Measurements from ENCODE around the gene ZNF70.
"Not testable (repeated sequence)": the region's sequence is repeated elsewhere in the genome, so short reads cannot be mapped to it uniquely, and the experiment has no call there.

Gene ZNF70

DNA sequence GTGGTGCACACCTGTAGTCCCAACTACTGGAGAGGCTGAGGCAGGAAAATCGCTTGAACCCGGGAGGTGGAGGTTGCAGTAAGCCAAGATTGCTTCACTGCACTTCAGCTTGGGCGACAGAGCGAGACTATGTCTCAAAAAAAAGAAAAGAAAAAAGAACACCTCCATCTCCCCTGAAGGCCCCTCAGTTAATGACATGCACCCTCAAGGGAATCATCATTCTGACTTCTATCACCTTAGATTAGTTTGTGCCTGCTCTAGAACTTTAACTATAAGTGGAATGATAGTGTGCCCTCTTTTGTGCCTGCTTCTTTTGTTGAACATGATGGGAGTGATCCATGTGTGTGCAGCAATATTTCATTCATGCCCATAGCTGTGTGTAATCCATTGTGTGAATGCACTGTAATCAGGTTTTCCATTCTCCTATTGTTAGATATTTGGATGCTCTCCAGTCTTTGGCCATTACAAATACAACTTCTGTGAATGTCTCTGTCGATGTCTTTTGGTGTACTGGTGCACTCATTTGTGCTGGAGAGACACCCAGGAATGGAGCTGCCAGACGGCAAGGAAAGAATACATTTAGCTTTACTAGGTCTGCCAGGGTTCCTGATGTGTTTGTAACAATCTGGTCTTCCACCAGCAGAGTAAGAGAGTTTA is 4.2 kb upstream of the ZNF70 start:
- no peak for DNase-seq

DNA sequence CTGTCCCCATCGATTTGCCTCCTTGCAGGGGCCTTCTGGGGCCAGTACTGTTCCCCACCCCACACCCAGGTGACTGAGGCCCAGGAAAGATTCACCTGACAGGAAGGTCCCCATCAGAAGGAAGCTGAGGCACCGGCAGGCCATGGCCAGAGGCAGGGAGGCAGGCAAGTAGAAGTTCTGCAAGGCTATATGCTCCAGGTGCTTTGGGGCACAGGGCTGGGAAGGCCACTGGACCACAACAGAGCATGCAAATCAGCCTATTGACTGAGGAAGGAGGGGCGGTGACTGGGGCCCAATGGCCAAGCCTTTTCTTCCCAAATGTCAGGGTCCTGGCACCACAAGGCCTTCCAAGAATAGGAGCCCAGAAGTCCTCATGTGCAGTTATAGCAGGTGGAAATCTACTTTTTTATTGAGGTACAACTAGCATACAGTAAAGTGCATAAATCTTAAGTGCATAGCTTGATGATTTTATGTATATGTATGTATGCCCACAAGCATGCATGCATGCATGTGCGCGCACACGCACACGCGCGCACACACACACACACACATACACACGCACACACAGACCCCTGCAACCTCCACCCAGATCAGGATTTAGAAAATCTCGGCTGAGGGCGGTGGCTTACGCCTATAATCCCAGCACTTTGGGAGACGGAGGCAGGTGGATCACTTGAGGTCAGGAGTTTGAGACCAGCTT is 3.5 kb upstream of the ZNF70 start, which contains the start of gene VPREB3:
TSS of gene VPREB3 (minus strand) at position 206 of the 700 bp plus-strand sequence. CDS start at position 144, 62 bp downstream.
- no peak for DNase-seq

DNA sequence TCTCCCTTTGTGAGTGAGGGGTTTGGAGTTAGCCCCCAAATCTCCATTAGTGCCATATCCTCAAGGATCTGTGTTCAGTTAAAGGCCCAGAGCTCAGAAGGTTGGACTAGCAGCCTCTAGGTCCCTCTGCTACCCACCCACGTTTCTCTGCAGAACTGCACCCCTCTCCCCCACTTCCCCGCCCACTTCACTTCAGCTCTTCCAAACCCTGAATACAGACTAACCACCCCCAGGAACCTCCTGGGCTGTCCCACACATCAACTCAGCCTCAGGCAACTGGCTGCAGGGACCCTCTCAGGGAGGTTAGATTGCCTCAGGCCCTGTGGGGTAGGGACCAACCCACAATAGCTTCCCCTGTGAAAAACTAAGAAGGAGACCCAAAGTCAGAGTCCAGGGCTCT is 2.5 kb upstream of the ZNF70 start:
- no peak for DNase-seq

DNA sequence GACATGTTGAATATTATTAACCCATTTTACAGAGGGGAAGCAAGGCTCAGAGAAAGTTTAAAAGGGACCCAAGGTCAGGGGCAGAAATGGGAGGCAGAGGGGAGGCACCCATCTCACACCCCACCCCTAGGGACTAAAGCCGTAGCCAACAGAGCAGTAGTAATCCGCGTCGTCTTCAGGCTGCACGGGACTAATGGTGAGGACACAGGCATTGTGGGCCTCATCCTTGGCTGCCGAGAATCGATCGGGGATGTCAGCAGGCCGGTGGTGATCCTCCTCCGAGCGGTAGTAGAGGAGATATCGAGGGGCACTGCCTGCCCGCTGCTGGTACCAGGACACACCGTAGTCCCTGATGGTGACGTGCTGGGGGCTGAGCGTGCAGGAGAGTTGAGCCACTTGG is 1.8 kb upstream of the ZNF70 start:
- DNase-seq, result peak; percentile 16

DNA sequence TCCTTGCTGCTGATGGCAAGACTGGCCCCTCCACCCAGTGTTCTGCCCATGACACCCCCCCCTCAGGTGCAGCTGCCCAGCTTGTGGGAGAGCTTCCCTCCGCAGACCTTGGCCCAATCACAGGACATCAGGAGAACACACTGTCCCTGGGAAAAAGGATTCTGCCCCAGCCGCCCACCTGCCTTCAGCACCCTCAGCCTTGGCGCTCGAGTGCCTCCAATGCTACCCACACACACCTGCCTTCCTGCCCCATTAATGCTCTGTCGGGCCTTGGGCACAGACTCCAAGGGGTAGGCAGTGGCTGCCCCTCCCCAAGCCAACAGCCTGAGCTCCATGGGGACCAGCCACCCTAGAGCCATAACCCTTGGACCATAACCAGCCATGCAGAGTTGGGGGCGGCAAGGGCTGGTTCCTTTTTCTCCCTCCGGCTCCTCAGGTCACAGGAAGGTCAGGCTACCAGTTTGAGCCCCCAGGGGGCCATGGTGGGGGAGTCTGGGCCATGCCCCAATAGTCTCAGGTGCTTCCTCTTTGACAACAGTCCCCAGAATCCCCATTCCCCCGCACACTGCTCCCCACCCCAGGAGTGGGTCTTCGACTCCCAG is 1.3 kb upstream of the ZNF70 start:
- DNase-seq, result peak; percentile 78

DNA sequence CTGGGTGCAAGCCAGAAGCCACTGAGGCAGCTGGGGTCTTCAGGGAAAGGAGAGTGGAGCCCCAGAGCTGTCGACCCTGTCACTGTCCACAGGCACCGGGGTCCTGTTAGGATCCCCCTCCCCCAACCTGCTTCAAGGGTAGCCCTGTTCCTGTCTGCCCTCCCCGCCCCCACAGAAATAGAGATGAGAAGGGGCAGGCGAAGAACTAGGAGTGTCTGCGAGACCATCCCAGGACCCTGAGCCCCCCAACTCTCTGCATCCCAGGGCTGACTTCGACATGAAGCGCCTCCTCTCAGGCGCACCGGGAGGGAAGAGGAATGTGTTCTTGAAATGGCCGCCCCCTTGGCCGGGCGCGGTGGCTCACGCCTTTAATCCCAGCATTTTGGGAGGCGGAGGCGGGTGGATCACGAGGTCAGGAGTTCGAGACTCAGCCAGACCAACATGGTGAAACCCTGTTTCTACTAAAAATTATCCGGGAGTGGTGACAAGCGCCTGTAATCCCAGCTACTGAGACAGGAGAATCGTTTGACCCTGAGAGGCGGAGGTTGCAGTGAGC is 607 bp upstream of the ZNF70 start:
- no peak for DNase-seq

DNA sequence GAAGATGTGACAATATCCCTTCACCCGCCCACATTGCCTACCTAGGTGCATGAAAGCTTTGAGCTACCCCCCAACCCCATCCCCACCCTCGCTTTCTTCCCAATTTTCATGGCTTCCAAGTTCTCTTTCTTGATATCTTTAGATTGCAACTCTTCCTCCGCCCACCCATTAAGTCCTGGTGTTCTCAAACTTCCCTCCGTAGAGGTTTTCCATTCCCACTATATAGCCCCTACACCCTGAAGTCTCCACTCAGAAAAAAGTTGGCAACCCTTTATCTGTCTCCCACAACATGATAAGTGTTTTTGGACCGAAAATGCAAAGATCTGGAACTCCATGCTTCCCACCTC is 572 bp downstream of the ZNF70 start:
- DNase-seq, result no peak

DNA sequence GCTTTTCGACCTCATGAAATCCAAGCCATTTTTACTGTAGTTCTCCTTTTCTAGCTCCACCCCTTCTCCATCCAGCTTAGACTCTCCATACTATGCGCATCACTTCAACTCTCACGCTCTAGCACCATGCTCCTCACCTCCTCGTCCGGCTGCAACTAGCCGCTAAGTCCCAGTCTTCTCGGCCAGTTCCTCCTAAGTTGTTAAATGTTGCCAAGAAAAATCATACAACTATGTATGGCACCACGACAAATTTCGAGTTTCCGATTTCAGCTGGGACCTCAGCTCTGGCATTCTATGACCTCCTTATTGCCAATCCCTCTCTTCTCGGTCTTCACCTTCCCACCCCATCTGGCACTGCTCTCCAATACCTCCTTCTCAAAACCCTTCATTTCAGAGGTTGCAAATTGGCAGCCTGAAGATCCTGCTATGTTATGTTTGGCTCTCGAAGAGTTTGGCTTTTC is 1.0 kb downstream of the ZNF70 start:
- no peak for DNase-seq

DNA sequence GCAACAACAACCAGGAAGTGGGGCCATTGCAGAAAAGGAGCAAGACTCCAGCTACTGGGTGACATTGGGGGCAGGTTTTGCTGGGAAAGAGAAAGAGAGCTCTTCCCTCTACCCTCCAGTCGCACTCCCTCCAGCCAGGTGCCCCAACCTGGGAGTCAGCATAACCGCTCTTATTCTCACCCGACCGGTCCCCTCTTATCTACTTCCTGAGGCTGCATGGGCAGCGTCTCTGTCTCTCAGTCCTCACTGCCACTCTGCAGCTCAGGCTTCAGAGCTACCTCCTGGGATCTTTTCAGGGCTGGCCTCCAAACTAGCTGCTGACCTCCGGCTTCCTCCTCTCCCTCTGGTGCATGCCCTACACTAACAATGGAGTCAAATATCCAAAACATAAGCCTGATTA is 5.1 kb downstream of the ZNF70 start:
- DNase-seq, result no peak

DNA sequence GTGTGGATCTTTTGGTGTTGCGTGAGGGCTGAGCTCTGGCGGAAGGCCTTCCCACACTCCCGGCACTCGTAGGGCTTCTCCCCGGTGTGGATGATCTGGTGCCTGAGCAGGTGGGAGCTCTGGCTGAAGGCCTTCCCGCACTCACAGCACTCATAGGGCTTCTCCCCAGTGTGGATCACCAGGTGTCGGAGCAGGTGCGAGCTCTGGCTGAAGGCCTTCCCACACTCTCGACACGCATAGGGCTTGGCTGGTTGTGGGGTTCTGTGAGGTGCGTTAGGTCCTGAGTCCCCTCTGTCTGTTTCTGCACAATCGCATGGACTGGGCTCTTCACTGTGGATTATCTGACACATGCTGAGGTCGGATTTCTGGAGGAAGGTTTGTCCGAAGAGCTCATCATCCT is 6.4 kb downstream of the ZNF70 start:
- no peak for DNase-seq

DNA sequence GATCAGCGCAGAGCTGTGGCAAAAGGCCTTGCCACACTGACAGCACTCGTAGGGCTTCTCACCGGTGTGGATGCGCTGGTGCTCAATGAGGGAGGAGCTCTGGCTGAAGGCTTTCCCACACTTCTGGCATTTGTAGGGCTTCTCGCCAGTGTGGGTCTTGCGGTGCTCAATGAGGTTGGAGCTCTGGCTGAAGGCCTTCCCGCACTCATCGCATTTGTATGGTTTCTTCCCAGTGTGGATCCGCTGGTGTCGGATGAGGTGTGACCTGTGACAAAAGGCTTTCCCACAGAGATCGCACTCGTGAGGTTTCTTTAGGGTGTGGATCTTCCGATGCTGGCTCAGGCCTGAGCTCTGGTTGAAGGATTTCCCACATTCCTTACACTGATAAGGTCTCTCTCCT is 6.9 kb downstream of the ZNF70 start:
- DNase-seq, result no peak

DNA sequence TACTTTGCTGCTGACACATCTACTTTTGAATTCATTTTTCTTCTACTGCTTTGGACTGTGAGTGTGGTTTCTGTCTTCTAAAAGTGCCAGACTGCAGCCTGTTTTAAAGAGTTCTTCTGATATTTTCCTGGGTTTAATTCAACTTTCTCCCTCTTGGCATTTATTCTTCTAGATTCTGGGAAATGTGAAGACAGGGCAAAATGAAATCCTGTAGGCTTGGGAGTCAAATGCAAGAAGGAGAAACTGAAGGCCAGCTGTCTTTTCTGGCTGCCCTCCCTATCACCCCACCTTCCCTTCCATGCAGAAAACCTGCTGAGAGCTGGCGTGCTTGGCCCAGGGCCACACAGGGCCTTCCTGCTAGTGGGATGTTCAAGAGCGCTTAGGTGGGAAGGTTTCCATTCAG is 7.6 kb downstream of the ZNF70 start:
- DNase-seq, result no peak

DNA sequence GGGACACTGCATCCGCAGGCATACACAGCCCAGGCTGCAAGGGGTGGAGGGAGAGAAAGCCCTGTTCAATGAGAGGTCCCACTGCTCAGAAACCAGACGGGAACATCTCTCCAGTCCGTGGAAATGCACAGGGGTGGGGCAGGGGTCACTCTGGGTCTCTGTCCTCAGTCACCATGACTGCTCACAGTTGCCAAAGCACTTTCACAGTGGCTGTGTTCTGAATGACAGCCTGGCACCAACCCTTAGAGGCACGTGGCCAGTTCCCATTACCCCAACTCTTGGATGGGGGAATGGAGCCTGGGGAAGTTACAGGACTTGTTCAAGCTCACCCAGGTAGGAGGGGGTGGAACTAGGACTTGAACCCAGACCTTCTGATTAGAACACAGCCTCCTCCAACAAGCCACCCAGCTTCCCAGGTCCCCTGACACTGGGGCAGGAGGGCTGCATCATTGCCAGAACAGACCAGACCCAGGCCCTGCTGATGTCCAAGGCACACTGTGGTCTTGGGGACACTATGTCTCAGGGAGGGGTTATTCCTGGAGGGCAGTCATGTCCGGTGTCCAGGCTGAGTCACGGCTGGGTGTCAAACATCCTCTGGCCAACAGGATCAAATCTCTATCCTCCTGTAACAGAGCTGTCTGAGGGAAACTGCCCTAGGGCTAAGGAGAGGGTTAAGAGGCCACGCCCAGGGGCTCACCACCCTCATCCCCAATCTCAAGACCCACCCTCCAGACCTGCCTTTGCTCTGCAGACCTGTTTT is 8.2 kb downstream of the ZNF70 start:
- DNase-seq, result no peak

DNA sequence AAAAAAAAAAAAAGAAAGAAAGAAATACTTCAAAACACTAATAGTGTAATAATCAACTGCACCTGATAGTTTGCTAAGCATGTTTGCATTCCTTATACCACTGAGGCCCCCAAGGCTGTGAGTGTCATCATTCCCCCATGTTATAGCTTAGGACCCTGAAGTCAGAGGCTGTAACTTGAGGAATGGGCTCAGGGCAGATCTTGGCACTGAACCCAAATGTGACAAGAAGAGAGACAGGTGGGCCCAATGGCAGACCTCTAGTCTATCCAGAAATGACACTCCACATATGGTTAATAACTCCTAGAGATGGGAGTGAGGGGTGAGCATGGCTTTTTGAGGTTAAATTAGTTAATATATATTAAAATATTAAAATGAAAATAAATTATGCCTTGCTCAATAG is 13.2 kb downstream of the ZNF70 start:
- no peak for DNase-seq

DNA sequence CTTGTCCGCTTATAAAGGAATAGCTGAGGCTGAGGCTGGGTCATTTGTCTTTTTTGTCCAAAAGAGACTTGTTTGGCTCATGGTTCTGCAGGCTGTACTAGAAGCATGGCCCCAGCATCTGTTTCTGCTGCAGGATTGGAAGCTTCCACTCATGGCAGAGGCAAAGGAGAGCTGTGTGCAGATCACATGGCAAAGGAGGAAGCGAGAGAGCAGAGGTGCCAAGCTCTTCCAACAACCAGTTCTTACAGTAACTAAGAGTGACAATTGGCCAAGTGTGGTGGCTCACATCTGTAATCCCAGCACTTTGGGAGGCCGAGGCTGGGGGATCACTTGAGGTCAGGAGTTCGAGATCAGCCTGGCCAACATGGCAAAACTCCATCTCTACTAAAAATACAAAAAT is 22.8 kb downstream of the ZNF70 start:
- DNase-seq, result not testable (repeated sequence)

DNA sequence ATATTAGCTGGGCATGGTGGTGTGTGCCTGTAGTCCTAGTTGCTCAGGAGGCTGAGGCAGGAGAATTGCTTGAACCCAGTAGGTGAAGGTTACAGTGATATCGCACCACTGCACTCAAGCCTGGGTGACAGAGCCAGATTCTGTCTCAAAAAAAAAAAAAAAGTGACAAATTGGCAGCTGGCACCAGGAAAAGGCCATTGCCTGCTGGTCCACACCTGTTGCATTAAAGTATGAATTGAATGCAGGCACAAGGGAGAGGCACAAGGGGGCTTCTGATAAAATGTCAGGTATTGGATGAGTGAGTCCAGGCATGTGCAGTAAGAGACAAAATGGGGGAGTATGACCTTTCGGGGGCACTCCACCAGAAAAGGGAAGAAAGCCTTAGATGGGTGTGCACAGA is 28.2 kb downstream of the ZNF70 start:
- DNase-seq, result no peak

DNA sequence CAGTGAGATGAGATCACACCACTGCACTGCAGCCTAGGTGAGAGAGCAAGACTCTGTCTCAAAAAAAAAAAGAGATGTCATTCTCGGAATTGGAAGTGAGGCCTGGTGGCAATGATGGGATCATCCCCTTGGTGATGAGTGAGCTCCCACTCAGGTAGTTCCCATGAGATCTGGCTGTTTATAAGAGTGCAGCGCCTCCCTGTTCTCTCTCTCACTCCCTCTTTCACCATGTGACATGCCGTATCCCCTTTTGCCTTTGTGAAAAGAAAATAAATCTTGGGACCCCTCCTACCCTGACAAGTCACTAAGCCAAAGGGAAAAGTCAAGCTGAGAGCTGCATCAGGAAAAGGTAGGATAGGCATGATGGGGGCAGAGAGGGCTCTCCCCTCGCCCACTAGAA is 28.8 kb downstream of the ZNF70 start:
- no peak for DNase-seq

DNA sequence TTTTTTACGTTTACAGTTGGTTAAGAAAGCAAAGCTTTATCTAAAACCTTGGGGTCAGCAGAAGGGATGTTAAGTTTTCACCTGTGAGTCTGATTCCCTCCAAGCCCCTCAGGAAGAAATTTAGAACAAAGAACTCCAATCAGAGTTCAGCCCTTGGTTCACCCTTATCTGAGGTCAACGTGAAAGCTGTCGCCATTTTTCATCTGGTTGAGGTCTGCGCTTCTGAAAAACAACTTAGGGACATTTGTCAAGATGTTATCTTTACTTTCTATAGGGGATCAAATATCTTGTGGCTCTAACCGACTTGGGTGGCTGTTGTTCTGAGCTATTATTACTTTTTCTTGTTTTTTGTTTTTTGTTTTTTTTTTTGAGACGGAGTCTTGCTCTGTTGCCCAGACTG is 30.1 kb downstream of the ZNF70 start:
- no peak for DNase-seq

DNA sequence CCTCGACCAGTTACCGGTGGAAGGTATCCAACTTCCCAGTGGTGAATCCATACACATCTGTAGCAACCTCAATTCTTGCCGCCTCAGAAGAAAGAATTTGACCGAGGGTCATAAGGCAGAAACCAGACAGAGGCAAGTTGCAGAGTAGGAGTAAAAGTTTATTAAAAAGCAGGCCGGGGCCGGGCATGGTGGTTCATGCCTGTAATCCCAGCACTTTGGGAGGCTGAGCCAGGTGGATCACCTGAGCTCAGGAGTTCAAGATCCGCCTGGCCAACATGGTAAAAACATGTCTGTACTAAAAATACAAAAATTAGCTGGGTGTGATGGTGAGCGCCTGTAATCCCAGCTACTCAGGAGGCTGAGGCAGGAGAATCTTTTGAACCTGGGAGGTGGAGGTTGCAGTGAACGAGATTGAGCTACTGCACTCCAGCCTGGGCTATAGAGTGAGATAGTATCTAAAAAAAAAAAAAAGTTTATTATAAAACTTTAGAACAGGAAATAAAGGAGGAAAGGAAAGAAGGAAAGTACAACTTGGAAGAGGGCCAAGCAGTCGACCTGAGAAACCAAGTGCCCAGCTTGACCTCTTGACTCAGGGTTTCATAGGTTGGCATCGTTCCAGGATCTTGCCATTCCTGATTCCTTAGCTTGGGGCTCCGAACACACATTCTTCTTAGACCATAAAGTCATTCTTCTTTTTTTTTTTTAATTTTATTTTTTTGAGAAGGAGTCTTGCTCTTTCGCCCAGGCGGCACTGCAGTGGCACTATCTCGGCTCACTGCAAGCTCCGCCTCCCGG is 32.3 kb downstream of the ZNF70 start:
- DNase-seq, result no peak

DNA sequence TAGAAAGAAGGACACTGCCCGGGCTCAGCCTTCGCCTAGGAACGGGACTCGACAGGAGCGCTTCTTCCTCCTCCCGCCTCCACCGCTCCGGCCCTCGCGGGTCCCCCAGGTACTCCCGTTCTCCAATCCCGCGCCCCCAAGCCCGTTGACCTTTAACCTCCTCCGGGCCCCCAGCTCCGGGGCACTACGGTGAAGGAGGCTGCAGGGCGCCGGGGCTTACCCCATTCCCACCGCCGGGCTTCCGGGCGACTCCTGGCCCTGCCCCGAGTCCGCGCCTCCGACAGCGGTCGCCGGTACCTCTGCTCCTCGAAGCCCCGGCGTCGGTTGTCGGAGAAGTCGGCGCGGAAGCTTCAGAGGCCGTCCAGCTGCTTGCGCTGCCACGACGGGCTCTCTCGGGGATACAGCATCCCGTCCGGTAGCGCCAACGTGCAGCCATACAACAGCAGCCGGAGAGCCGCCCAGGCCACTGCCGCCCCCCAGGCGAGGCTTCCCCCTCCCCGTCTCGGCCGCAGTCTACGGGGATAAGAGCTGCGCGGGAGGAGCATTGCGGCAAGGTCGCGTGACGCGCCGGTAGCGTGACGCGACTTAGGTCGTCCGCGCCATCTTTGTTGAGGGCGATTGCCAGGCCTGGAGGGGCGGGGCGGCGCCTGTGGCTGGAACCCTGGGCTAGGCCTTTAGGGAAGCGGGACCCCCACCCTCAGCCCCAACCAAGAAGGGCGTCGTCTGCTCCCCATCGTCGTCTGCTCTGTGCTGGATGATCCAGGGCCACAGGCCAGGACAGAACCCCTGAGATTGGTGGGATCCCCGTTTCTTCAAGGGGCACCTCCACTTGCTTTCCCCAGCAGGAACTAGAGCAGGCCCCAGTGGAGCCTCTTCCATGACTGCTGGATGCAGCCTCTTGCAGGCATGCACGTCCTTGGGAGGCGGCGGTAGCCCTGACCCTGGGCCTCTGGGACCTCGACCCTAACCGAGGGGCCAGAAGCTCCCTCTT is 33.8 kb downstream of the ZNF70 start:
- peak; percentile 84 for DNase-seq

DNA sequence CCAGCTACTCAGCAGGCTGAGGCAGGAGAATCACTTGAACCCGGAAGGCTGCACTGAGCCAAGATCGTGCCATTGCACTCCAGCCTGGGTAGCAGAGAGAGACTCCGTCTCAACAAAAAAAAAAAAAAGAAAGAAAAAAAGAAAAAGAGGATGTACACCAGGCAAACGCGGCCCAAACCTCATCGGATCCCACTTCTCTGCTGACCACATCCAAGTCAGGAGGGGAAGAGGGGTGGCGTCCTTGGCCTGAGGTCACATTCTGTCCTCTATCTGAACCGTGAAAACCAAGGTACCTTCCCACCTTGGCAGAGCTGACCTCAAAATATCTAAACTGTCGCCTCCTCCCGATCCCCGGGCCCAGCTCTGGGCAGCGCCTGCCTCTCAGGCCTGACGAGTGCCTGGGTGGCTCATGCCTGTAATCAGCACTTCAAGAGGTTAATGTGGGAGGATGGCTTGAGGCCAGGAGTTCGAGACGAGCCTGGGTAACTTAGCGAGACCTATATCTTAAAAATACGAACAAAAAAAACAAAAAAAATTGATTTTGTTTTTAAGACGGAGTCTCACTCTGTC is 35.0 kb downstream of the ZNF70 start:
- DNase-seq, result no peak
